H1 (cell line): ENCODE measurements around the gene GTF3C5. TPM values are rescaled to one million over a fixed set of nuclear protein-coding genes. Genes with fewer than 3 reads are reported as not detected.

Experiments
- CTCF ChIA-PET: fragments of 300-600 bp; sonication (Branson Sonifier 250); formaldehyde crosslinking; loops from one replicate; lab custom pipeline; 2021; ENCODE audit not compliant: partially characterized antibody; lab: Charles Lee
- POLR2A ChIA-PET: fragments of 300-600 bp; sonication (Branson Sonifier 250); formaldehyde crosslinking; loops from one replicate; lab custom pipeline; 2021; ENCODE audit warnings: inconsistent platforms; ENCODE audit not compliant: partially characterized antibody; lab: Charles Lee
- DNase-seq, 2 experiments: peaks; one replicate each; pipeline versions ENCODE4 v3.0.0 to v3.0.0-alpha.2; 2010 to 2022; ENCODE audit warnings: low spot score in 2 of 2, low read depth in 1 of 2, mixed read lengths in 1 of 2
- FAIRE-seq: peaks from 2 replicates; lab custom pipeline; 2011; peaks lifted over from hg19 to GRCh38; lab: Jason Lieb, UNC
- H2AFZ ChIP-seq: 2 replicates; pipeline ENCODE4 v1.8.1; 2012; ENCODE audit warnings: low read length, inconsistent platforms
- H2AK5ac ChIP-seq: 2 replicates; pipeline ENCODE4 v1.6.1; 2013; ENCODE audit warnings: low read depth, low read length
- H2BK120ac ChIP-seq: replicated peaks from 2 replicates; pipeline ENCODE3; 2013; ENCODE audit warnings: low read depth, low read length, inconsistent platforms
- H2BK12ac ChIP-seq: 2 replicates; pipeline ENCODE4 v1.6.1; 2013; ENCODE audit warnings: low read depth, low read length
- H2BK15ac ChIP-seq: 2 replicates; pipeline ENCODE4 v1.6.1; 2013; ENCODE audit warnings: low read length
- H2BK20ac ChIP-seq: 2 replicates; pipeline ENCODE4 v1.6.1; 2013; ENCODE audit warnings: low read length
- H2BK5ac ChIP-seq: 2 replicates; pipeline ENCODE4 v1.6.1; 2013; ENCODE audit warnings: low read depth, low read length
- H3K14ac ChIP-seq: 2 replicates; pipeline ENCODE4 v1.6.1; 2013; ENCODE audit warnings: inconsistent platforms; ENCODE audit not compliant: insufficient read length
- H3K18ac ChIP-seq: 2 replicates; pipeline ENCODE4 v1.6.1; 2013; ENCODE audit warnings: low read length; ENCODE audit errors: extremely low read depth
- H3K23ac ChIP-seq: 2 replicates; pipeline ENCODE4 v1.6.1; 2013; ENCODE audit warnings: inconsistent platforms; ENCODE audit not compliant: insufficient read length
- H3K23me2 ChIP-seq: 2 replicates; pipeline ENCODE4 v1.6.1; 2013; ENCODE audit warnings: low read depth, low read length
- H3K27ac ChIP-seq: 2 replicates; pipeline ENCODE4 v1.6.1; 2011; ENCODE audit warnings: low read depth, low read length, inconsistent platforms
- H3K27me3 ChIP-seq, 4 experiments: replicated peaks in 1 of 4; 1 replicate in 1 of 4; 2 replicates in 3 of 4; pipeline versions ENCODE4 v1.6.1 to v1.8.1; 2011 to 2013; ENCODE audit warnings: low read length in 3 of 4, mild to moderate bottlenecking in 3 of 4, inconsistent platforms in 2 of 4, mixed read lengths in 2 of 4, moderate library complexity in 1 of 4; ENCODE audit not compliant: control insufficient read depth in 3 of 4, insufficient read depth in 3 of 4; ENCODE audit errors: extremely low read depth in 1 of 4
- H3K36me3 ChIP-seq, 4 experiments: 2 replicates each; pipeline versions ENCODE4 v1.6.1 to v1.8.1; 2011 to 2013; ENCODE audit warnings: mild to moderate bottlenecking in 4 of 4, low read length in 3 of 4, moderate library complexity in 2 of 4, control low read depth in 1 of 4, inconsistent platforms in 1 of 4; ENCODE audit not compliant: insufficient read depth in 4 of 4, control insufficient read depth in 2 of 4
- H3K4ac ChIP-seq: replicated peaks from 2 replicates; pipeline ENCODE3; 2013; ENCODE audit warnings: low read length, low read depth, mixed read lengths, inconsistent platforms; ENCODE audit not compliant: insufficient read length
- H3K4me1 ChIP-seq, 4 experiments: replicated peaks in 1 of 4; 1 replicate in 1 of 4; 2 replicates in 3 of 4; pipeline versions ENCODE4 v1.6.1 to v1.8.1; 2011 to 2013; ENCODE audit warnings: low read length in 3 of 4, inconsistent platforms in 2 of 4, mixed read lengths in 1 of 4; ENCODE audit not compliant: insufficient read depth in 4 of 4, control insufficient read depth in 3 of 4
- H3K4me2 ChIP-seq, 2 experiments: 2 replicates each; pipeline versions ENCODE4 v1.6.1 to v1.8.1; 2011 to 2013; ENCODE audit warnings: low read depth in 2 of 2, low read length in 2 of 2, control low read depth in 1 of 2, inconsistent platforms in 1 of 2, mild to moderate bottlenecking in 1 of 2; ENCODE audit not compliant: insufficient read depth in 1 of 2
- H3K4me3 ChIP-seq, 4 experiments: fragments of 200-600, 300-600 bp in 1 of 4; sonication (generic), shearing (Covaris generic), sonication (Bioruptor Twin) in 1 of 4; 2 replicates each; pipeline versions ENCODE4 v1.5.1 to v1.8.1; 2011 to 2016; ENCODE audit warnings: low read length in 4 of 4, low read depth in 3 of 4, control low read depth in 2 of 4, inconsistent platforms in 2 of 4, mild to moderate bottlenecking in 2 of 4, mixed read lengths in 1 of 4, moderate library complexity in 1 of 4; ENCODE audit not compliant: insufficient read depth in 2 of 4; ENCODE audit errors: extremely low read depth in 1 of 4
- H3K56ac ChIP-seq: replicated peaks from 2 replicates; pipeline ENCODE3; 2013; ENCODE audit warnings: low read depth, mild to moderate bottlenecking, mixed read lengths, low read length, inconsistent platforms; ENCODE audit not compliant: insufficient read length
- H3K79me1 ChIP-seq: 2 replicates; pipeline ENCODE4 v1.6.1; 2013; ENCODE audit warnings: low read depth, low read length, control low read depth
- H3K79me2 ChIP-seq, 2 experiments: 2 replicates each; pipeline versions ENCODE4 v1.6.1 to v1.8.1; 2012 to 2013; ENCODE audit warnings: low read length in 2 of 2, mild to moderate bottlenecking in 2 of 2, inconsistent platforms in 1 of 2; ENCODE audit not compliant: insufficient read depth in 2 of 2, control insufficient read depth in 1 of 2
- H3K9ac ChIP-seq, 4 experiments: replicated peaks in 1 of 4; 1 replicate in 1 of 4; 2 replicates in 3 of 4; pipeline versions ENCODE4 v1.6.1 to v1.8.1; 2011 to 2013; ENCODE audit warnings: low read depth in 3 of 4, low read length in 3 of 4, control low read depth in 2 of 4, mild to moderate bottlenecking in 2 of 4, moderate library complexity in 2 of 4, inconsistent platforms in 1 of 4; ENCODE audit errors: extremely low read depth in 1 of 4
- H3K9me3 ChIP-seq, 2 experiments: 2 replicates each; pipeline versions ENCODE4 v1.6.1 to v1.8.1; 2012 to 2013; ENCODE audit warnings: mild to moderate bottlenecking in 2 of 2, moderate library complexity in 2 of 2, control low read depth in 1 of 2, inconsistent platforms in 1 of 2, low read depth in 1 of 2, low read length in 1 of 2, mixed read lengths in 1 of 2; ENCODE audit not compliant: insufficient read depth in 2 of 2
- H4K20me1 ChIP-seq, 2 experiments: replicated peaks in 1 of 2; 2 replicates each; pipeline versions ENCODE3 to v1.8.1; 2011 to 2013; ENCODE audit warnings: inconsistent platforms in 2 of 2, low read length in 2 of 2, mild to moderate bottlenecking in 1 of 2; ENCODE audit not compliant: insufficient read depth in 2 of 2, control insufficient read depth in 1 of 2
- H4K5ac ChIP-seq: 2 replicates; pipeline ENCODE4 v1.6.1; 2013; ENCODE audit warnings: low read length, low read depth, mixed read lengths, inconsistent platforms; ENCODE audit not compliant: insufficient read length
- H4K8ac ChIP-seq: 2 replicates; pipeline ENCODE4 v1.8.0; 2013; ENCODE audit warnings: mild to moderate bottlenecking, moderate library complexity, low read length, inconsistent platforms; ENCODE audit not compliant: insufficient read depth; ENCODE audit errors: extremely low read depth
- H4K91ac ChIP-seq: replicated peaks from 2 replicates; pipeline ENCODE3; 2013; ENCODE audit warnings: low read length, mixed read lengths, inconsistent platforms; ENCODE audit not compliant: insufficient read length
- ASH2L ChIP-seq: fragments of 200-600, 300-600 bp; sonication (generic); IDR thresholded peaks from one replicate; pipeline ENCODE4 v1.7.1; 2017; ENCODE audit warnings: low read length
- BACH1 ChIP-seq: IDR thresholded peaks from 2 replicates; pipeline ENCODE4 v1.6.1; 2012; ENCODE audit warnings: low read length, improper control_type of control experiment
- BCL11A ChIP-seq, 2 experiments: IDR thresholded peaks; one replicate each; pipeline ENCODE4 v1.6.1; 2011; ENCODE audit warnings: low read depth in 2 of 2, low read length in 2 of 2, mild to moderate bottlenecking in 2 of 2
- EGR1 ChIP-seq: IDR thresholded peaks from 2 replicates; pipeline ENCODE4 v1.6.1; 2011; ENCODE audit warnings: low read depth, low read length, borderline replicate concordance
- EP300 ChIP-seq, 2 experiments: IDR thresholded peaks; 1 replicate in 1 of 2; 2 replicates in 1 of 2; pipeline ENCODE4 v1.6.1; 2011 to 2012; ENCODE audit warnings: low read depth in 2 of 2, low read length in 2 of 2, mild to moderate bottlenecking in 2 of 2, borderline replicate concordance in 1 of 2, inconsistent platforms in 1 of 2, moderate library complexity in 1 of 2
- POLR2A ChIP-seq, 2 experiments: IDR thresholded peaks; 1 replicate in 1 of 2; 2 replicates in 1 of 2; pipeline ENCODE4 v1.6.1; 2011; ENCODE audit warnings: low read depth in 2 of 2, low read length in 2 of 2, mild to moderate bottlenecking in 2 of 2; ENCODE audit errors: control extremely low read depth in 1 of 2
- RFX5 ChIP-seq: IDR thresholded peaks from 2 replicates; pipeline ENCODE4 v1.6.1; 2011; ENCODE audit warnings: low read depth, low read length, improper control_type of control experiment, borderline replicate concordance
- SAP30 ChIP-seq: fragments of 300-600 bp; sonication (generic); IDR thresholded peaks from 2 replicates; pipeline ENCODE4 v1.7.1; 2012; ENCODE audit warnings: low read length, moderate library complexity, mild to moderate bottlenecking, inconsistent platforms; ENCODE audit not compliant: insufficient read depth, insufficient replicate concordance
- TCF12 ChIP-seq: IDR thresholded peaks from 2 replicates; pipeline ENCODE4 v1.6.1; 2011; ENCODE audit warnings: low read depth, mild to moderate bottlenecking, low read length
- ZNF274 ChIP-seq: IDR thresholded peaks from 2 replicates; pipeline ENCODE4 v1.7.0; 2012; ENCODE audit warnings: low read length, borderline replicate concordance; ENCODE audit errors: extremely low read depth
- WGBS, 2 experiments: shearing (Covaris generic) in 1 of 2; methylation state at CpG; one replicate each; pipeline versions ENCODE4 v1.1.6 to v1.1.7; 2013 to 2015; ENCODE audit warnings: low lambda C conversion rate in 2 of 2, mixed read lengths in 2 of 2, inconsistent platforms in 1 of 2, low coverage in 1 of 2, missing lambda C conversion rate in 1 of 2; ENCODE audit not compliant: insufficient replicate concordance in 2 of 2, insufficient coverage in 1 of 2, insufficient read length in 1 of 2; ENCODE audit errors: extremely low coverage in 1 of 2, missing lambda C conversion rate in 1 of 2; 5-methylcytosine and 5-hydroxymethylcytosine counted together
- polyA plus RNA-seq, 7 experiments: library from polyadenylated mRNA; depleted of rRNA in 3 of 7; stranded (reverse) in 5 of 7; unstranded in 2 of 7; fragments of >200 nt in 5 of 7; fragments of 200-250 nt in 2 of 7; gene quantifications; 1 replicate in 5 of 7; 2 replicates in 1 of 7; 4 replicates in 1 of 7; pipeline versions ENCODE4 v1.2.1 to v1.2.3, GENCODE V29; 2011 to 2013; ENCODE audit warnings: missing spikeins in 2 of 7, mixed read lengths in 2 of 7
- total RNA-seq: library from RNA; stranded (reverse); fragmentation: NEBNext Ultra II Directional; extraction: Animal tissue kit (Norgen Biotek cat#: 25700); gene quantifications from 2 replicates; pipeline ENCODE4 v1.2.1, GENCODE V29; 2021
- TF ChIP-seq, protein P1 (sequence below): IDR thresholded peaks from 2 replicates; pipeline ENCODE4 v1.6.1; 2012; ENCODE audit warnings: inconsistent platforms

The GTF3C5 gene
- total and polyA plus RNA-seq, 2 of the 8 experiments (the other 6 are each of a cell fraction or from before 2014, with no cell fraction given): 78.7 to 87.1 TPM

DNA sequence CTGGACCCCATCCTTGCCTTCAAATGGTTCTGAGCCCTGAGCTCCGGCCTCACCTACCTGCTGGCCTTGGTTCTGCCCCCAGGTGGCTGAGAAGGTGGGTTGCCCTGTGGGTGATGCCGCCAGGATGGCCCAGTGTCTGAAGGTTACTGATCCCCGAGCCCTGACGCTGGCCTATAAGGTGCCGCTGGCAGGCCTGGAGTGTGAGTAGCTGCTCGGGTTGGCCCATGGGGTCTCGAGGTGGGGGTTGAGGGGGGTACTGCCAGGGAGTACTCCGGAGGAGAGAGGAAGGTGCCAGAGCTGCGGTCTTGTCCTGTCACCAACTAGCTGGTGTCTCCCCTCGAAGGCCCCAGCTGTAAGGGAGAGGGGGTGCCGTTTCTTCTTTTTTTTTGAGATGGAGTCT lies 36.2 kb downstream of the GTF3C5 start:
- Histone ChIP-seq H2BK120ac (no peak overlapping the region), H3K79me1 (no peaks in the 10 kb centered on the region), H3K18ac (no peak overlapping the region), H3K4me3 (no peak overlapping the region), H3K4ac (no peak overlapping the region), H3K23ac (no peak overlapping the region), H2BK15ac (no peak overlapping the region), H2BK20ac (no peak overlapping the region), H3K4me2 (no peak overlapping the region), H3K14ac (no peak overlapping the region), H3K27me3 (no peaks in the 10 kb centered on the region), H2AK5ac (no peak overlapping the region), H2BK12ac (no peak overlapping the region), H3K56ac (no peak overlapping the region), H4K8ac (no peak overlapping the region), H3K27ac (no peak overlapping the region), H3K9me3 (no peaks in the 10 kb centered on the region), H3K9ac (no peak overlapping the region), H3K36me3 (no peaks in the 10 kb centered on the region; a peak in 3 of 8 replicates), H3K4me1 (no peaks in the 10 kb centered on the region), H2AFZ (no peak overlapping the region), H4K91ac (no peak overlapping the region), H3K79me2 (no peaks in the 10 kb centered on the region), H4K20me1 (peaks cover 0 to 1% of the 10 kb centered on the region in 2 experiments), H2BK5ac (no peak overlapping the region), H3K23me2 (no peaks in the 10 kb centered on the region), H4K5ac (no peak overlapping the region)
- ChIA-PET POLR2A (interaction anchor here (0.9 to 2.1 kb wide), 3 partner anchors 9 to 15 kb away, joined by 3 to 5 read pairs (median 4); no protein-coding TSS in a partner anchor), CTCF (interaction anchor here (1.1 to 2.5 kb wide), 10 partner anchors 13 to 121 kb away, joined by 3 to 8 read pairs (median 4); no protein-coding TSS in a partner anchor)
- no peak for TF ChIP-seq EP300 (IDR thresholded peaks at IDR 0.05; ENCODE audit: borderline replicate concordance in 1 of 2, low read depth in 2 of 2, low read length in 2 of 2)
- TF ChIP-seq SAP30: no peak
- TF ChIP-seq ASH2L: no peak
- TF ChIP-seq ZNF274: no peak
- no peak for TF ChIP-seq BACH1
- TF ChIP-seq BCL11A (IDR thresholded peaks at IDR 0.05; ENCODE audit: low read depth in 2 of 2, low read length in 2 of 2): no peak
- TF ChIP-seq POLR2A (IDR thresholded peaks at IDR 0.05; ENCODE audit: control extremely low read depth in 1 of 2, low read depth in 2 of 2, low read length in 2 of 2): no peak
- TF ChIP-seq EGR1: no peak
- no peak for TF ChIP-seq TCF12
- no peak for TF ChIP-seq RFX5
- TF ChIP-seq, protein P1, sequence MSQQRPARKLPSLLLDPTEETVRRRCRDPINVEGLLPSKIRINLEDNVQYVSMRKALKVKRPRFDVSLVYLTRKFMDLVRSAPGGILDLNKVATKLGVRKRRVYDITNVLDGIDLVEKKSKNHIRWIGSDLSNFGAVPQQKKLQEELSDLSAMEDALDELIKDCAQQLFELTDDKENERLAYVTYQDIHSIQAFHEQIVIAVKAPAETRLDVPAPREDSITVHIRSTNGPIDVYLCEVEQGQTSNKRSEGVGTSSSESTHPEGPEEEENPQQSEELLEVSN: no peak
- WGBS, 2 experiments: 98% methylated on average over 6 of the region's 11 CpGs; no CpG with 5 or more reads in 1 of the 2 experiments
- FAIRE-seq (no peak), DNase-seq (no peak)
